Fibroblast of pulmonary artery (primary cell): ENCODE results near the gene NAV1.
"Not testable (repeated sequence)": the region's sequence is repeated elsewhere in the genome, so short reads cannot be mapped to it uniquely, and the experiment has no call there.

Experiments
- DNase-seq: peaks from one replicate; pipeline ENCODE4 v3.0.0-alpha.2; 2010; ENCODE audit warnings: low read depth
- H3K4me3 ChIP-seq: replicated peaks from 2 replicates; pipeline ENCODE4 v1.5.1; 2011; ENCODE audit warnings: low read depth, mild to moderate bottlenecking, control low read depth, low read length, moderate library complexity
- CTCF ChIP-seq: IDR thresholded peaks from 2 replicates; pipeline ENCODE4 v1.5.1; 2011; ENCODE audit warnings: mild to moderate bottlenecking, control low read depth, low read length, inconsistent platforms; ENCODE audit errors: missing control alignments

The NAV1 gene

GRCh38 chr1:201578008-201578888, 39.3 kb downstream of the NAV1 start:
- DNase-seq, result peak; percentile 65
- no peak for TF ChIP-seq CTCF
- H3K4me3 ChIP-seq, result no peak overlapping the region

DNA sequence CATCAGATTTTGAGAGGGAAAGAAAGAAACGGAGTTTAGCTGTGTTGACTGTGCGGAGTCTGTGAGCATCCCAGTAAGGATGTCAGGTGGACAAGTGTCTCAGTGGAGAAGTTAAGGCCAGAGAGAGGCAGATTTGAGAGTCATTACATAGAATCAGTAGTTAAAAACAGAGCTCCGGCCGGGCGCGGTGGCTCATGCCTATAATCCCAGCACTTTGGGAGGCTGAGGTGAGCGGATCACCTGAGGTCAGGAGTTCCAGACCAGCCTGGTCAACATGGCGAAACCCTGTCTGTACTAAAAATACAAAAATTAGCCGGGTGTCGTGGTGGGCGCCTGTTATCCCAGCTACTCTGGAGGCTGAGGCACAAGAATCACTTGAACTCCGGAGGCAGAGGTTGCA, 42.4 kb downstream of the NAV1 start:
- not testable (repeated sequence) for DNase-seq, H3K4me3 ChIP-seq

GRCh38 chr1:201582705-201583442, 43.9 kb downstream of the NAV1 start:
- peak; percentile 67 for DNase-seq
- no peak overlapping the region for H3K4me3 ChIP-seq
- TF ChIP-seq CTCF, result no peak

GRCh38 chr1:201583663-201584062, 44.7 kb downstream of the NAV1 start:
- no peak overlapping the region for H3K4me3 ChIP-seq
- TF ChIP-seq CTCF, result no peak
- no peak for DNase-seq

DNA sequence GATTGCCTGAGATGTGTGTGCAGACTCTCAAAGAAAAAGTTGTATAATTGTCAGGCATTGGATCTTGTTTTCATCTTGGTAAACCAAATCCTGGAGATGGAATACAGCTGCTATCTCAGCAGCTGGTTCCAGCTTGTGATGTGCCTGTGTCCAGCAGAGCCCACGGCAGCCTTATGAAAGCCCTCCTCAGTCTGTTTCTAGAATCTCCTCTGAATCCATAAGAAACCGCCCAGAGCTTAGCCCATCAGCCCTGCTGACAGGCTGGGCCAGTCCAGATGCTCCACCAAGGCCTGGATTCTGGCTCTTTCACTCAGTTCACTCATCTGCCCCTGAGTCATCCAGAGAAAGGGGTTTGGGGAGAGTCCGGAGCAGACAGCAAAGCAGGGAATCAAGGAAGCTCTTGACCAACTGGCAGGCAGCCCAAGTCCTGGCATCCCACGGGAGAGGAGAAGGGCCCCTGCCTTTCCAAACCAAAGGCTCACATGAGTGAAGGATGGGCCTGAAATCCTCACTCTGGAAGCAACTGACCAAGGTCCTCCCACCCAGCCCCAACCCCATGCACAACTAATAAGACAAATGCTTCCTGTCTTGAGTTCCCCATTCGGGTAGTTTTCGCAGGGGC, 45.7 kb downstream of the NAV1 start:
- peak; percentile 72 for DNase-seq
- no peak for TF ChIP-seq CTCF
- no peak overlapping the region for H3K4me3 ChIP-seq

GRCh38 chr1:201585093-201585483, 46.2 kb downstream of the NAV1 start:
- DNase-seq, result peak; percentile 30
- H3K4me3 ChIP-seq, result no peak overlapping the region
- no peak for TF ChIP-seq CTCF

GRCh38 chr1:201585901-201586300, 47.0 kb downstream of the NAV1 start:
- TF ChIP-seq CTCF, result no peak
- no peak overlapping the region for H3K4me3 ChIP-seq
- DNase-seq, result no peak
